Heart right ventricle (tissue), 16 donors: Measurements from ENCODE around the gene SLC41A3. TPM values are rescaled to one million over a fixed set of nuclear protein-coding genes. Genes with fewer than 3 reads are reported as not detected.

Source experiments
- ATAC-seq, 8 donors: fragments of 200-7000 bp; cut with Tn5 transposase; one replicate each; pipeline ENCODE4 v1.9.1; 2020; ENCODE audit warnings: mild to moderate bottlenecking in 8 of 8, moderate library complexity in 8 of 8, moderate number of reproducible peaks in 1 of 8
- DNase-seq, 2 donors: peaks; one replicate each; pipeline ENCODE4 v3.0.0-alpha.2; 2020
- H3K27ac ChIP-seq, 10 donors: fragments of 200-600 bp; sonication (generic) in 2 of 10; one replicate each; pipeline versions ENCODE4 v1.5.0 to v1.8.0; 2020 to 2022; ENCODE audit warnings: mild to moderate bottlenecking in 3 of 10
- H3K27me3 ChIP-seq, 7 donors: fragments of 200-600 bp; one replicate each; pipeline ENCODE4 v1.8.0; 2021 to 2022; ENCODE audit warnings: mild to moderate bottlenecking in 2 of 7
- H3K36me3 ChIP-seq, 9 donors: fragments of 200-600 bp; sonication (generic) in 1 of 9; one replicate each; pipeline versions ENCODE4 v1.5.0 to v1.8.0; 2020 to 2022; ENCODE audit warnings: mild to moderate bottlenecking in 2 of 9
- H3K4me1 ChIP-seq, 9 donors: fragments of 200-600 bp; sonication (generic) in 1 of 9; one replicate each; pipeline versions ENCODE4 v1.5.0 to v1.8.0; 2020 to 2022; ENCODE audit warnings: mild to moderate bottlenecking in 4 of 9
- H3K4me3 ChIP-seq, 10 donors: fragments of 200-600 bp; sonication (generic) in 2 of 10; one replicate each; pipeline versions ENCODE4 v1.5.0 to v1.8.0; 2020 to 2022; ENCODE audit warnings: mild to moderate bottlenecking in 7 of 10, moderate library complexity in 2 of 10
- H3K9me3 ChIP-seq, 11 donors: fragments of 200-600 bp in 10 of 11; sonication (generic) in 2 of 11; one replicate each; pipeline versions ENCODE4 v1.5.0 to v1.8.0; 2013 to 2022; ENCODE audit warnings: mild to moderate bottlenecking in 2 of 11, control low read depth in 1 of 11, moderate library complexity in 1 of 11
- CTCF ChIP-seq, 9 donors: fragments of 200-600 bp; sonication (generic) in 2 of 9; IDR thresholded peaks; one replicate each; pipeline versions ENCODE4 v1.5.0 to v1.8.0; 2021 to 2022; ENCODE audit warnings: antibody characterized with exemption in 9 of 9, mild to moderate bottlenecking in 5 of 9, moderate library complexity in 1 of 9
- WGBS, 2 donors: extraction: QIAGEN DNeasy Blood & Tissue Kit; methylation state at CpG; one replicate each; pipeline ENCODE4 v1.1.7; 2013; ENCODE audit warnings: inconsistent platforms in 1 of 2; 5-methylcytosine and 5-hydroxymethylcytosine counted together
- intact Hi-C, 10 donors: fragments of 100-400 bp; cut with DNase I; formaldehyde crosslinking; loops; one replicate each; pipeline versions ENCODE4 v1.11.1 to v1.14.2; 2022
- polyA plus RNA-seq, 2 donors: library from polyadenylated mRNA; stranded (reverse); fragments of 200-250 nt; gene quantifications; one replicate each; pipeline ENCODE4 v1.2.3, GENCODE V29; 2013
- total RNA-seq, 10 donors: library from RNA; stranded (reverse); fragmentation: NEBNext Ultra II Directional in 3 of 10; extraction: Animal tissue kit (Norgen Biotek cat#: 25700) in 3 of 10; gene quantifications; one replicate each; pipeline versions ENCODE4 v1.2.1 to v1.2.4, GENCODE V29; 2021 to 2023
- donor health status: Arrhythmogenic right ventricular cardiomyopathy.
- donor health status: ischemic (EF 13 %, LVEDD 7.1; RV severe dilation, severe dysfunction).
- donor health status: healthy with polysubstance abuse.
- donor health status: DM: no; HTN: yes; CAD: no.
- donor health status: DM: no; HTN: no; CAD: no.
- donor health status: ischemic (EF 25% LVEDD 6.9; RV normal size, moderate dysfunction).
- donor health status: ischemic (EF 25% LVEDD 5.7; RV mildly dilated, moderate dysfunction).
- donor health status: healthy.
- donor health status: DM: yes; HTN: yes; CAD: no.
- donor health status: Ischemic cardiomyopathy.
- donor health status: ischemic (EF 35%, LVEDD 5.7; RV mildly dilated, moderate dysfunction).
- donor health status: nonischemic (EF 11% LVEDD 7.7; RV severe dilation, severe dysfunction).
- donor health status: DM: yes; HTN: yes; CAD: no.
- donor health status: PGD.
- donor health status: ischemic (EF 29% LVEDD 5.4; RV normal size, mild dysfunction).
- donor health status: nonischemic (EF 23%, LVEDD 6.1; RV moderate dilation, normal function).

Gene SLC41A3
- total and polyA plus RNA-seq, 12 donors: 28.6 to 49.5 (median 40.1) TPM

- Histone ChIP-seq H3K27me3 (no peaks in the 10 kb centered on the region), H3K27ac (no peak overlapping the region), H3K4me3 (no peak overlapping the region), H3K9me3 (no peaks in the 10 kb centered on the region), H3K36me3 (peaks cover 0 to 55% (median 13%) of the 10 kb centered on the region in 9 donors), H3K4me1 (peaks cover 0 to 3% (median 0%) of the 10 kb centered on the region in 9 donors)
- WGBS, 2 donors: 87 to 97% methylated on average over 5 of the region's 5 CpGs
- intact Hi-C loops: no loop called here
- ATAC-seq (no peak), DNase-seq (no peak)
- no peak for TF ChIP-seq CTCF (IDR thresholded peaks at IDR 0.05)
Measured at GRCh38 chr3:126019683-126020082, 64.2 kb downstream of the SLC41A3 start.

GRCh38 chr3:126018995-126019394 lies 64.9 kb downstream of the SLC41A3 start:
- intact Hi-C loops: no loop called here
- H3K9me3 ChIP-seq: no peaks in the 10 kb centered on the region

GRCh38 chr3:126018545-126018944 lies 65.4 kb downstream of the SLC41A3 start:
- ATAC-seq (no peak), DNase-seq (no peak)
- no peak for TF ChIP-seq CTCF (IDR thresholded peaks at IDR 0.05)
- intact Hi-C loops: no loop called here
- no peak overlapping the region for H3K27ac ChIP-seq
- H3K36me3 ChIP-seq: peaks cover 0 to 55% (median 18%) of the 10 kb centered on the region in 9 donors
- no peak overlapping the region for H3K4me3 ChIP-seq
- no peaks in the 10 kb centered on the region for H3K9me3 ChIP-seq
- H3K27me3 ChIP-seq: no peaks in the 10 kb centered on the region
- WGBS, 2 donors: 83 to 90% methylated on average over 1 of the region's 1 CpG
- H3K4me1 ChIP-seq: peaks cover 0 to 3% (median 0%) of the 10 kb centered on the region in 9 donors

More at GRCh38 chr3:126018995-126019394, 64.9 kb downstream of the SLC41A3 start:
- H3K36me3 ChIP-seq: peaks cover 0 to 55% (median 16%) of the 10 kb centered on the region in 9 donors
- 92% methylated on average over 7 of the region's 7 CpGs for WGBS, 2 donors
- ATAC-seq (no peak), DNase-seq (no peak)
- no peak overlapping the region for H3K4me3 ChIP-seq
- H3K27ac ChIP-seq: no peak overlapping the region
- H3K27me3 ChIP-seq: no peaks in the 10 kb centered on the region
- TF ChIP-seq CTCF (IDR thresholded peaks at IDR 0.05): no peak
- peaks cover 0 to 3% (median 0%) of the 10 kb centered on the region in 9 donors for H3K4me1 ChIP-seq

- ATAC-seq: no peak
Measured at GRCh38 chr3:126017362-126017761, 66.6 kb downstream of the SLC41A3 start.

More at GRCh38 chr3:126017362-126017761, 66.6 kb downstream of the SLC41A3 start:
- no peak for DNase-seq
- no peak overlapping the region for H3K4me3 ChIP-seq
- 93 to 95% methylated on average over 9 of the region's 9 CpGs for WGBS, 2 donors
- no peaks in the 10 kb centered on the region for H3K9me3 ChIP-seq
- no peak overlapping the region for H3K27ac ChIP-seq
- intact Hi-C loops: no loop called here
- TF ChIP-seq CTCF (IDR thresholded peaks at IDR 0.05): no peak
- H3K27me3 ChIP-seq: no peaks in the 10 kb centered on the region
- H3K4me1 ChIP-seq: peaks cover 0 to 3% (median 0%) of the 10 kb centered on the region in 9 donors
- H3K36me3 ChIP-seq: peaks cover 0 to 50% (median 18%) of the 10 kb centered on the region in 9 donors
